GM18502 (cell line): Measurements from ENCODE around the gene DIABLO.

Source experiments
- ATAC-seq: cut with Tn5 transposase; IDR thresholded peaks from one replicate; pipeline ENCODE4 v1.9.1; 2021; ENCODE audit warnings: mild to moderate bottlenecking; ENCODE audit not compliant: unreplicated experiment, poor library complexity

Gene DIABLO

GRCh38 chr12:122159882-122160281 lies 66.0 kb downstream of the DIABLO start:
- ATAC-seq: no peak

- no peak for ATAC-seq
These were observed 67.1 kb downstream of the DIABLO start for GRCh38 chr12:122158700-122159285.
